Thyroid gland (tissue), 4 donors: ENCODE measurements around the gene PRKCH. TPM values are rescaled to one million over a fixed set of nuclear protein-coding genes. Genes with fewer than 3 reads are reported as not detected.

Source experiments
- DNase-seq, 2 donors: peaks; one replicate each; pipeline ENCODE4 v3.0.0-alpha.2; 2019
- H3K27ac ChIP-seq, 3 donors: fragments of 200-600 bp; sonication (generic); 1 replicate in 2 of 3; 2 replicates in 1 of 3; pipeline ENCODE4 v1.5.1; 2016 to 2019; ENCODE audit warnings: mild to moderate bottlenecking in 1 of 3, moderate library complexity in 1 of 3
- H3K27me3 ChIP-seq: fragments of 200-600 bp; sonication (generic); one replicate; pipeline ENCODE4 v1.5.1; 2019
- H3K36me3 ChIP-seq, 2 donors: fragments of 200-600 bp; sonication (generic); one replicate each; pipeline ENCODE4 v1.5.1; 2016 to 2019
- H3K4me1 ChIP-seq, 2 donors: fragments of 200-600 bp; sonication (generic); one replicate each; pipeline ENCODE4 v1.5.1; 2017 to 2019
- H3K4me3 ChIP-seq, 3 donors: fragments of 200-600 bp; sonication (generic); replicated peaks in 1 of 3; 1 replicate in 2 of 3; 2 replicates in 1 of 3; pipeline ENCODE4 v1.5.1; 2016; ENCODE audit warnings: mild to moderate bottlenecking in 1 of 3
- H3K9me3 ChIP-seq: fragments of 200-600 bp; sonication (generic); one replicate; pipeline ENCODE4 v1.5.1; 2017
- CTCF ChIP-seq, 6 experiments: fragments of 200-600 bp in 3 of 6; fragments of 450-650 bp in 3 of 6; sonication (generic) in 3 of 6; IDR thresholded peaks; one replicate each; pipeline ENCODE4 v1.5.1; 2016 to 2019; ENCODE audit warnings: antibody characterized with exemption in 6 of 6, mild to moderate bottlenecking in 2 of 6, inconsistent platforms in 1 of 6, moderate library complexity in 1 of 6
- POLR2A ChIP-seq, 2 donors: fragments of 450-650 bp; IDR thresholded peaks; one replicate each; pipeline ENCODE4 v1.6.1; 2017; ENCODE audit warnings: antibody characterized with exemption in 2 of 2, mild to moderate bottlenecking in 2 of 2, moderate library complexity in 1 of 2
- WGBS, 2 donors: methylation state at CpG; one replicate each; pipeline ENCODE4 v1.1.5; 2017; 5-methylcytosine and 5-hydroxymethylcytosine counted together
- intact Hi-C: fragments of 100-400 bp; cut with DNase I; formaldehyde crosslinking; loops from one replicate; pipeline ENCODE4 v1.15.1; 2023
- total RNA-seq, 4 donors: library from RNA; depleted of rRNA; stranded (reverse); fragments of >200 nt; gene quantifications; one replicate each; pipeline ENCODE4 v1.2.3, GENCODE V29; 2016

PRKCH gene
- total RNA-seq, 4 donors from 2014 or later: 34.0 to 68.7 (median 49.8) TPM

- Histone ChIP-seq H3K36me3 (no peaks in the 10 kb centered on the region), H3K27ac (no peak overlapping the region), H3K27me3 (no peaks in the 10 kb centered on the region), H3K9me3 (no peaks in the 10 kb centered on the region), H3K4me3 (no peak overlapping the region), H3K4me1 (peaks cover 11 to 18% of the 10 kb centered on the region in 2 donors)
- 98 to 100% methylated on average over 1 of the region's 1 CpG for WGBS, 2 donors
- no peak for DNase-seq
- intact Hi-C loops: no loop called here
- no peak for TF ChIP-seq POLR2A (IDR thresholded peaks at IDR 0.05)
- no peak for TF ChIP-seq CTCF (IDR thresholded peaks at IDR 0.05)
Observed at GRCh38 chr14:61599942-61600341, 278.6 kb downstream of the PRKCH start.

Other genes starting within 250 kb of the PRKCH start
- 100 to 1,000 TPM in 3 of 4 donors, 10 to 100 TPM in 1; 91.0 to 153 (median 124) TPM for gene TMEM30B, start 40.2 kb upstream of the PRKCH start, total RNA-seq